GM18519 (cell line): ENCODE data around the gene NRDE2.
"Not testable (repeated sequence)": the region's sequence is repeated elsewhere in the genome, so short reads cannot be mapped to it uniquely, and the experiment has no call there.

ENCODE experiments used
- ATAC-seq: cut with Tn5 transposase; IDR thresholded peaks from one replicate; pipeline ENCODE4 v1.9.1; 2021; ENCODE audit warnings: mild to moderate bottlenecking, moderate library complexity; ENCODE audit not compliant: unreplicated experiment, low FRiP score

NRDE2 gene

GRCh38 chr14:90274808-90275457 lies 56.8 kb downstream of the NRDE2 start:
- no peak for ATAC-seq

- ATAC-seq: no peak
Observed at GRCh38 chr14:90274019-90274418, 57.7 kb downstream of the NRDE2 start.

- no peak for ATAC-seq
Observed at GRCh38 chr14:90273532-90273931, 58.2 kb downstream of the NRDE2 start.

GRCh38 chr14:90272523-90272922 lies 59.2 kb downstream of the NRDE2 start:
- no peak for ATAC-seq

- no peak for ATAC-seq
Observed at GRCh38 chr14:90268420-90268819, 63.3 kb downstream of the NRDE2 start.

GRCh38 chr14:90266441-90267154 lies 65.1 kb downstream of the NRDE2 start:
- ATAC-seq: no peak

GRCh38 chr14:90263748-90264449 lies 67.8 kb downstream of the NRDE2 start:
- no peak for ATAC-seq

- ATAC-seq: peak; percentile 86
Observed at GRCh38 chr14:90256354-90257131, 75.2 kb downstream of the NRDE2 start, which contains the start of gene PSMC1. PSMC1 (plus strand) TSS chr14:90256553; CDS start chr14:90256598, 45 bp downstream.

GRCh38 chr14:90255871-90256270 lies 75.9 kb downstream of the NRDE2 start:
- no peak for ATAC-seq

- no peak for ATAC-seq
Observed at GRCh38 chr14:90253826-90254225, 77.9 kb downstream of the NRDE2 start.

GRCh38 chr14:90248594-90248993 lies 83.1 kb downstream of the NRDE2 start:
- ATAC-seq: no peak

GRCh38 chr14:90247441-90247840 lies 84.3 kb downstream of the NRDE2 start:
- not testable (repeated sequence) for ATAC-seq

- no peak for ATAC-seq
Observed at GRCh38 chr14:90246936-90247335, 84.8 kb downstream of the NRDE2 start.

- no peak for ATAC-seq
Observed at GRCh38 chr14:90242444-90242843, 89.3 kb downstream of the NRDE2 start.

- ATAC-seq: no peak
Observed at GRCh38 chr14:90239139-90239538, 92.6 kb downstream of the NRDE2 start.

- no peak for ATAC-seq
Observed at GRCh38 chr14:90235179-90235976, 96.4 kb downstream of the NRDE2 start.

- ATAC-seq: not testable (repeated sequence)
Observed at GRCh38 chr14:90229942-90230341, 101.8 kb downstream of the NRDE2 start.

GRCh38 chr14:90228478-90228877 lies 103.3 kb downstream of the NRDE2 start:
- no peak for ATAC-seq
